GM12878 (cell line): ENCODE measurements around the gene SRRD. TPM values are rescaled to one million over a fixed set of nuclear protein-coding genes. Genes with fewer than 3 reads are reported as not detected.

Experiments
- ATAC-seq: fragments of 200-7000 bp; cut with Tn5 transposase; 3 replicates; pipeline ENCODE4 v1.9.1; 2020; ENCODE audit warnings: mild to moderate bottlenecking, moderate library complexity
- BruUV-seq: library from RNA; stranded (reverse); fragments of 400-500 nt; replicated peaks from 2 replicates; lab custom pipeline; 2021; lab: Mats Ljungman, UMichigan
- CTCF ChIA-PET: fragments of 300-600 bp; sonication (Branson Sonifier 250); formaldehyde crosslinking; extraction: SDS; loops from one replicate; lab custom pipeline; 2021; ENCODE audit warnings: inconsistent platforms; lab: Yijun Ruan, JAX
- POLR2A ChIA-PET: fragments of 350-600 bp; formaldehyde crosslinking; extraction: SDS; loops from one replicate; lab custom pipeline; 2021; ENCODE audit warnings: inconsistent platforms; lab: Charles Lee
- RAD21 ChIA-PET: fragments of 300-600 bp; sonication (Branson Sonifier 250); formaldehyde crosslinking; loops from one replicate; lab custom pipeline; 2023; ENCODE audit warnings: antibody characterized with exemption; ENCODE audit not compliant: unreplicated experiment; lab: Charles Lee
- SMC1A ChIA-PET: fragments of 300-600 bp; sonication (Branson Sonifier 250); formaldehyde crosslinking; loops from one replicate; lab custom pipeline; 2023; ENCODE audit not compliant: unreplicated experiment, uncharacterized antibody; lab: Charles Lee
- DNase-seq: peaks from one replicate; pipeline ENCODE4 v3.0.0-alpha.2; 2011; ENCODE audit warnings: low read depth, low spot score
- FAIRE-seq: peaks from 3 replicates; lab custom pipeline; 2011; peaks lifted over from hg19 to GRCh38; lab: Jason Lieb, UNC
- H2AFZ ChIP-seq: 2 replicates; pipeline ENCODE4 v1.6.0; 2011; ENCODE audit warnings: low read depth, low read length, control low read depth; ENCODE audit not compliant: control insufficient read depth
- H3K27ac ChIP-seq: 2 replicates; pipeline ENCODE4 v1.5.1; 2011; ENCODE audit warnings: control low read depth; ENCODE audit not compliant: control insufficient read depth, insufficient read depth
- H3K27me3 ChIP-seq, 2 experiments: replicated peaks in 1 of 2; 2 replicates each; pipeline versions ENCODE4 v1.6.0 to v1.6.1; 2011; ENCODE audit warnings: low read length in 1 of 2; ENCODE audit not compliant: control insufficient read depth in 2 of 2, insufficient read depth in 2 of 2
- H3K36me3 ChIP-seq, 2 experiments: 2 replicates each; pipeline ENCODE4 v1.5.1; 2011; ENCODE audit warnings: low read length in 1 of 2; ENCODE audit not compliant: control insufficient read depth in 2 of 2, insufficient read depth in 2 of 2
- H3K4me1 ChIP-seq: 2 replicates; pipeline ENCODE4 v1.6.1; 2011; ENCODE audit warnings: mild to moderate bottlenecking, low read length, moderate library complexity, mixed read lengths; ENCODE audit not compliant: control insufficient read depth, insufficient read depth
- H3K4me2 ChIP-seq: 2 replicates; pipeline ENCODE4 v1.6.0; 2011; ENCODE audit warnings: control low read depth; ENCODE audit not compliant: control insufficient read depth, insufficient read depth
- H3K4me3 ChIP-seq: fragments of 200-600 bp; sonication (generic); 2 replicates; pipeline ENCODE4 v1.5.1; 2016
- H3K79me2 ChIP-seq: 2 replicates; pipeline ENCODE4 v1.6.0; 2011; ENCODE audit warnings: low read length; ENCODE audit not compliant: control insufficient read depth, insufficient read depth
- H3K9ac ChIP-seq: 2 replicates; pipeline ENCODE4 v1.8.0; 2011; ENCODE audit warnings: low read length, control low read depth, mixed read lengths; ENCODE audit not compliant: control insufficient read depth, insufficient read depth
- H3K9me3 ChIP-seq: replicated peaks from 3 replicates; pipeline ENCODE4 v1.5.1; 2011; ENCODE audit warnings: mild to moderate bottlenecking, low read length; ENCODE audit not compliant: control insufficient read depth, insufficient read depth
- H4K20me1 ChIP-seq: 2 replicates; pipeline ENCODE4 v1.6.0; 2011; ENCODE audit not compliant: control insufficient read depth, insufficient read depth
- ASH2L ChIP-seq: fragments of 300-600, 200-600 bp; sonication (generic); IDR thresholded peaks from 2 replicates; pipeline ENCODE4 v1.6.1; 2017; ENCODE audit warnings: low read depth, mild to moderate bottlenecking, borderline replicate concordance
- EED ChIP-seq: sonication (generic); IDR thresholded peaks from 2 replicates; pipeline ENCODE4 v1.6.1; 2016; ENCODE audit warnings: antibody characterized with exemption, low read depth
- LARP7 ChIP-seq: fragments of 450-650 bp; IDR thresholded peaks from 2 replicates; pipeline ENCODE4 v1.6.1; 2017; ENCODE audit warnings: mild to moderate bottlenecking
- RAD21 ChIP-seq: IDR thresholded peaks from 2 replicates; pipeline ENCODE4 v1.6.1; 2011; ENCODE audit warnings: mild to moderate bottlenecking, low read depth, low read length, moderate library complexity; ENCODE audit not compliant: insufficient read depth
- SIX5 ChIP-seq: IDR thresholded peaks from 2 replicates; pipeline ENCODE4 v1.6.1; 2011; ENCODE audit warnings: mild to moderate bottlenecking, low read depth, low read length, moderate library complexity; ENCODE audit not compliant: severe bottlenecking
- SREBF2 ChIP-seq: IDR thresholded peaks from 2 replicates; pipeline ENCODE4 v1.6.1; 2012; ENCODE audit warnings: mild to moderate bottlenecking, low read length
- WGBS: methylation state at CpG from one replicate; pipeline ENCODE4 v1.1.6; 2016; ENCODE audit warnings: low lambda C conversion rate; ENCODE audit not compliant: insufficient replicate concordance, insufficient coverage; ENCODE audit errors: missing lambda C conversion rate; 5-methylcytosine and 5-hydroxymethylcytosine counted together
- in situ Hi-C: fragments of 300-500 bp; cut with MboI; formaldehyde crosslinking; loops from 9 replicates; pipeline ENCODE4 v1.14.3; 2018; ENCODE audit warnings: mixed read lengths
- intact Hi-C: fragments of 100-400 bp; cut with micrococcal nuclease; formaldehyde crosslinking; loops from one replicate; pipeline ENCODE4 v1.14.2; 2022; ENCODE audit not compliant: unreplicated experiment
- polyA plus RNA-seq, 11 experiments: library from polyadenylated mRNA; depleted of rRNA in 4 of 11; unstranded in 6 of 11; stranded (reverse) in 5 of 11; fragments of >200 nt; fragmentation: Nextera tagmentation in 4 of 11; fragmentation: Illumina TruSeq in 1 of 11; extraction: Ambion mirVana in 4 of 11; extraction: Trizol in 1 of 11; gene quantifications; 1 replicate in 1 of 11; 2 replicates in 10 of 11; pipeline versions ENCODE4 v1.2.1 to v1.2.3, GENCODE V29; 2011 to 2016; ENCODE audit warnings: inconsistent platforms in 2 of 11, missing spikeins in 2 of 11, low read depth in 1 of 11
- total RNA-seq, 4 experiments: library from RNA; depleted of rRNA in 3 of 4; stranded (reverse); fragments of >200 nt in 3 of 4; fragmentation: Illumina TruSeq in 1 of 4; extraction: Trizol in 1 of 4; gene quantifications; 2 replicates each; pipeline versions ENCODE4 v1.2.1 to v1.2.3, GENCODE V29; 2013 to 2021
- TF ChIP-seq, protein P1 (sequence below): fragments of 150-350 bp; IDR thresholded peaks from 2 replicates; pipeline ENCODE4 v1.6.1; 2016; ENCODE audit warnings: low read depth, low read length
- TF ChIP-seq, protein P2 (sequence below): fragments of 450-650 bp; IDR thresholded peaks from 2 replicates; pipeline ENCODE4 v1.6.1; 2016; ENCODE audit warnings: mild to moderate bottlenecking

SRRD gene
- total and polyA plus RNA-seq, 10 of the 15 experiments (the other 5 are each of a cell fraction or from before 2014, with no cell fraction given): 4.1 to 50.6 (median 27.5) TPM

DNA sequence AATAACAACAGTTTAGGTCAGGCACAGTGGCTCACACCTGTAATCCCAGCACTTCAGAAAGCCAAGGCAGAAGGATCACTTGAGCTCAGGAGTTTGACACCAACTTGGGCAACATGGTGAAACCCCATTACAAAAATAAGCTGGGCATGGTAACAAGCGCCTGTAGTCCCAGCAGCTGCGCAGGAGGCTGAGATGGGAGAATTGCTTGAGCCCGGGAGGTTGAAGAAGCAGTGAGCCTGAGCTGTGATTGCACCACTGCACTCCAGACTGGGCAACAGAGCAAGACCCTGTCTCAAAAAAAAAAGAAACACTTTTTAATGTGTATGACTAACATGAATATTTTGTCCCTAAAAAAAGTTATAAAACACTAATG, 53.1 kb downstream of the SRRD start:
- H4K20me1 ChIP-seq: no peaks in the 10 kb centered on the region
- intact Hi-C loops: no loop called here
- ChIA-PET POLR2A (interaction anchor here (0.7 to 1.3 kb wide), 2 partner anchors 10 to 40 kb away, joined by 3 to 8 read pairs; no protein-coding TSS in a partner anchor), SMC1A (no interaction called here), CTCF (interaction anchor here (1.1 to 6.1 kb wide), 2 partner anchors 34 to 53 kb away, joined by 3 to 44 read pairs; partner anchors contain the start of genes HPS4 and SRRD), RAD21 (no interaction called here)
- H3K4me3 ChIP-seq: no peak overlapping the region
- ATAC-seq: no peak
- no peak overlapping the region for H3K4me2 ChIP-seq
- FAIRE-seq: no peak
- no peaks in the 10 kb centered on the region for H3K27me3 ChIP-seq
- no peaks in the 10 kb centered on the region for H3K79me2 ChIP-seq
- 85% methylated on average over 3 of the region's 3 CpGs for WGBS
- H3K27ac ChIP-seq: no peak overlapping the region
- in situ Hi-C loops: no loop called here
- no peak overlapping the region for H2AFZ ChIP-seq
- DNase-seq: no peak
- BruUV-seq: no TSS peak
- no peak for TF ChIP-seq RAD21
- TF ChIP-seq SIX5: no peak
- no peak for TF ChIP-seq ASH2L
- TF ChIP-seq EED: no peak
- no peak for TF ChIP-seq SREBF2
- TF ChIP-seq, protein P1, sequence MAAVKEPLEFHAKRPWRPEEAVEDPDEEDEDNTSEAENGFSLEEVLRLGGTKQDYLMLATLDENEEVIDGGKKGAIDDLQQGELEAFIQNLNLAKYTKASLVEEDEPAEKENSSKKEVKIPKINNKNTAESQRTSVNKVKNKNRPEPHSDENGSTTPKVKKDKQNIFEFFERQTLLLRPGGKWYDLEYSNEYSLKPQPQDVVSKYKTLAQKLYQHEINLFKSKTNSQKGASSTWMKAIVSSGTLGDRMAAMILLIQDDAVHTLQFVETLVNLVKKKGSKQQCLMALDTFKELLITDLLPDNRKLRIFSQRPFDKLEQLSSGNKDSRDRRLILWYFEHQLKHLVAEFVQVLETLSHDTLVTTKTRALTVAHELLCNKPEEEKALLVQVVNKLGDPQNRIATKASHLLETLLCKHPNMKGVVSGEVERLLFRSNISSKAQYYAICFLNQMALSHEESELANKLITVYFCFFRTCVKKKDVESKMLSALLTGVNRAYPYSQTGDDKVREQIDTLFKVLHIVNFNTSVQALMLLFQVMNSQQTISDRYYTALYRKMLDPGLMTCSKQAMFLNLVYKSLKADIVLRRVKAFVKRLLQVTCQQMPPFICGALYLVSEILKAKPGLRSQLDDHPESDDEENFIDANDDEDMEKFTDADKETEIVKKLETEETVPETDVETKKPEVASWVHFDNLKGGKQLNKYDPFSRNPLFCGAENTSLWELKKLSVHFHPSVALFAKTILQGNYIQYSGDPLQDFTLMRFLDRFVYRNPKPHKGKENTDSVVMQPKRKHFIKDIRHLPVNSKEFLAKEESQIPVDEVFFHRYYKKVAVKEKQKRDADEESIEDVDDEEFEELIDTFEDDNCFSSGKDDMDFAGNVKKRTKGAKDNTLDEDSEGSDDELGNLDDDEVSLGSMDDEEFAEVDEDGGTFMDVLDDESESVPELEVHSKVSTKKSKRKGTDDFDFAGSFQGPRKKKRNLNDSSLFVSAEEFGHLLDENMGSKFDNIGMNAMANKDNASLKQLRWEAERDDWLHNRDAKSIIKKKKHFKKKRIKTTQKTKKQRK: no peak
- no peak for TF ChIP-seq LARP7
- TF ChIP-seq, protein P2, sequence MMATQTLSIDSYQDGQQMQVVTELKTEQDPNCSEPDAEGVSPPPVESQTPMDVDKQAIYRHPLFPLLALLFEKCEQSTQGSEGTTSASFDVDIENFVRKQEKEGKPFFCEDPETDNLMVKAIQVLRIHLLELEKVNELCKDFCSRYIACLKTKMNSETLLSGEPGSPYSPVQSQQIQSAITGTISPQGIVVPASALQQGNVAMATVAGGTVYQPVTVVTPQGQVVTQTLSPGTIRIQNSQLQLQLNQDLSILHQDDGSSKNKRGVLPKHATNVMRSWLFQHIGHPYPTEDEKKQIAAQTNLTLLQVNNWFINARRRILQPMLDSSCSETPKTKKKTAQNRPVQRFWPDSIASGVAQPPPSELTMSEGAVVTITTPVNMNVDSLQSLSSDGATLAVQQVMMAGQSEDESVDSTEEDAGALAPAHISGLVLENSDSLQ: no peak
- no peak overlapping the region for H3K9ac ChIP-seq
- peaks cover 0 to 11% of the 10 kb centered on the region in 2 experiments; a peak in 3 of 4 replicates for H3K36me3 ChIP-seq
- H3K9me3 ChIP-seq: no peaks in the 10 kb centered on the region
- peaks cover 25% of the 10 kb centered on the region for H3K4me1 ChIP-seq
